Sigmoid colon (tissue), 7 donors: ENCODE measurements around the gene CARD11. TPM values are rescaled to one million over a fixed set of nuclear protein-coding genes. Genes with fewer than 3 reads are reported as not detected.

Experiments used
- DNase-seq: peaks from one replicate; pipeline ENCODE4 v3.0.0-alpha.2; 2019
- H3K27ac ChIP-seq, 4 donors: fragments of 200-600 bp; sonication (generic); one replicate each; pipeline ENCODE4 v1.5.1; 2016 to 2019; ENCODE audit warnings: mild to moderate bottlenecking in 1 of 4
- H3K27me3 ChIP-seq, 3 donors: fragments of 200-600 bp; sonication (generic); one replicate each; pipeline ENCODE4 v1.5.1; 2019; ENCODE audit warnings: mild to moderate bottlenecking in 1 of 3
- H3K36me3 ChIP-seq, 4 donors: fragments of 200-600 bp; sonication (generic); one replicate each; pipeline ENCODE4 v1.5.1; 2016 to 2019
- H3K4me1 ChIP-seq, 4 donors: fragments of 200-600 bp; sonication (generic); one replicate each; pipeline ENCODE4 v1.5.1; 2017 to 2019
- H3K4me3 ChIP-seq, 4 donors: fragments of 200-600 bp; sonication (generic); one replicate each; pipeline ENCODE4 v1.5.1; 2017 to 2019; ENCODE audit warnings: mild to moderate bottlenecking in 2 of 4, moderate library complexity in 1 of 4
- H3K9me3 ChIP-seq, 4 donors: fragments of 200-600 bp in 3 of 4; sonication (generic) in 3 of 4; one replicate each; pipeline versions ENCODE4 v1.5.1 to v1.6.1; 2013 to 2019
- EP300 ChIP-seq, 4 donors: sonication (generic); formaldehyde crosslinking; IDR thresholded peaks; one replicate each; pipeline ENCODE4 v1.6.1; 2017; ENCODE audit warnings: antibody characterized with exemption in 4 of 4
- POLR2A ChIP-seq, 2 donors: fragments of 450-650 bp; IDR thresholded peaks; one replicate each; pipeline ENCODE4 v1.6.1; 2016; ENCODE audit warnings: antibody characterized with exemption in 2 of 2, mild to moderate bottlenecking in 2 of 2, moderate library complexity in 2 of 2
- POLR2AphosphoS5 ChIP-seq, 4 donors: sonication (generic); formaldehyde crosslinking; IDR thresholded peaks; one replicate each; pipeline ENCODE4 v1.6.1; 2017; ENCODE audit warnings: antibody characterized with exemption in 4 of 4
- WGBS, 2 donors: extraction: QIAGEN DNeasy Blood & Tissue Kit; methylation state at CpG; one replicate each; pipeline ENCODE4 v1.1.7; 2013; 5-methylcytosine and 5-hydroxymethylcytosine counted together
- intact Hi-C: fragments of 100-400 bp; cut with DNase I; formaldehyde crosslinking; loops from one replicate; pipeline ENCODE4 v1.15.1; 2023
- polyA plus RNA-seq, 3 donors: library from polyadenylated mRNA; stranded (reverse); fragments of 200-250 nt; gene quantifications; one replicate each; pipeline ENCODE4 v1.2.3, GENCODE V29; 2013
- total RNA-seq, 4 donors: library from RNA; depleted of rRNA; stranded (reverse); fragments of >200 nt; gene quantifications; one replicate each; pipeline ENCODE4 v1.1.0, GENCODE V29; 2016
- TF ChIP-seq, protein P1 (sequence below), 4 experiments: fragments of 450-650 bp in 3 of 4; fragments of 200-600 bp in 1 of 4; IDR thresholded peaks; one replicate each; pipeline ENCODE4 v1.5.1; 2016 to 2019; ENCODE audit warnings: antibody characterized with exemption in 4 of 4, mild to moderate bottlenecking in 3 of 4, moderate library complexity in 2 of 4
- donor health status: healthy with polysubstance abuse.
- donor health status: Bipolar disorder and iron deficiency.
- donor health status: healthy.

CARD11 gene
- total and polyA plus RNA-seq, 7 donors = 0.14 to 22.4 (median 0.66) TPM; not detected in 1

GRCh38 chr7:3073763-3074458 lies 30.2 kb upstream of the CARD11 start:
- Histone ChIP-seq H3K4me1 (no peaks in the 10 kb centered on the region), H3K27me3 (no peaks in the 10 kb centered on the region), H3K4me3 (no peak overlapping the region), H3K9me3 (peaks cover 4 to 6% (median 4%) of the 10 kb centered on the region in 4 donors), H3K27ac (no peak overlapping the region), H3K36me3 (no peaks in the 10 kb centered on the region)
- TF ChIP-seq POLR2A (IDR thresholded peaks at IDR 0.05) (no peak), POLR2AphosphoS5 (IDR thresholded peaks at IDR 0.05) (no peak), EP300 (IDR thresholded peaks at IDR 0.05) (no peak)
- TF ChIP-seq, protein P1, sequence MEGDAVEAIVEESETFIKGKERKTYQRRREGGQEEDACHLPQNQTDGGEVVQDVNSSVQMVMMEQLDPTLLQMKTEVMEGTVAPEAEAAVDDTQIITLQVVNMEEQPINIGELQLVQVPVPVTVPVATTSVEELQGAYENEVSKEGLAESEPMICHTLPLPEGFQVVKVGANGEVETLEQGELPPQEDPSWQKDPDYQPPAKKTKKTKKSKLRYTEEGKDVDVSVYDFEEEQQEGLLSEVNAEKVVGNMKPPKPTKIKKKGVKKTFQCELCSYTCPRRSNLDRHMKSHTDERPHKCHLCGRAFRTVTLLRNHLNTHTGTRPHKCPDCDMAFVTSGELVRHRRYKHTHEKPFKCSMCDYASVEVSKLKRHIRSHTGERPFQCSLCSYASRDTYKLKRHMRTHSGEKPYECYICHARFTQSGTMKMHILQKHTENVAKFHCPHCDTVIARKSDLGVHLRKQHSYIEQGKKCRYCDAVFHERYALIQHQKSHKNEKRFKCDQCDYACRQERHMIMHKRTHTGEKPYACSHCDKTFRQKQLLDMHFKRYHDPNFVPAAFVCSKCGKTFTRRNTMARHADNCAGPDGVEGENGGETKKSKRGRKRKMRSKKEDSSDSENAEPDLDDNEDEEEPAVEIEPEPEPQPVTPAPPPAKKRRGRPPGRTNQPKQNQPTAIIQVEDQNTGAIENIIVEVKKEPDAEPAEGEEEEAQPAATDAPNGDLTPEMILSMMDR (IDR thresholded peaks at IDR 0.05) = no peak
- intact Hi-C loops = no loop called here
- no peak for DNase-seq
- WGBS, 2 donors = 68 to 77% methylated on average over 6 of the region's 6 CpGs

DNA sequence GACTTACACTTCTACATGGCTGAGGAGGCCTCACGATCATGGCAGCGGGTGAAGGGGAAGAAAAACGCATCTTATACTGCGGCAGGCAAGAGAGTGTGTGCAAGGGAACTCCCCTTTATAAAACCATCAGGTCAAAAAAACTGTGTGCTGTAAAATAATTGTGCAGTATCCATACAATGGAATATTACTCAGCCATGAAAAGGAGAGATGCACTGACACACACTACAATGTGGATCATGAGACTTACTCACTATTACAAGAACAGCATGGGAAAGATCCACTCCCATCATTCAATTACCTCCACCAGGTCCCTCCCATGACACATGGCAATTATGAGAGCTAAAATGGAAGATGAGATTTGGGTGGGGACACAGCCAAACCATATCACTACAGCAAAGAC lies 27.2 kb upstream of the CARD11 start:
- TF ChIP-seq POLR2A (IDR thresholded peaks at IDR 0.05) (no peak), POLR2AphosphoS5 (IDR thresholded peaks at IDR 0.05) (no peak), EP300 (IDR thresholded peaks at IDR 0.05) (no peak)
- TF ChIP-seq, protein P1 (IDR thresholded peaks at IDR 0.05) = no peak
- H3K4me3 ChIP-seq = no peak overlapping the region
- H3K36me3 ChIP-seq = no peaks in the 10 kb centered on the region
- peaks cover 1 to 2% (median 1%) of the 10 kb centered on the region in 4 donors for H3K9me3 ChIP-seq
- no peaks in the 10 kb centered on the region for H3K4me1 ChIP-seq
- 73 to 91% methylated on average over 4 of the region's 4 CpGs for WGBS, 2 donors
- no peaks in the 10 kb centered on the region for H3K27me3 ChIP-seq
- DNase-seq = no peak
- H3K27ac ChIP-seq = no peak overlapping the region
- intact Hi-C loops = no loop called here

DNA sequence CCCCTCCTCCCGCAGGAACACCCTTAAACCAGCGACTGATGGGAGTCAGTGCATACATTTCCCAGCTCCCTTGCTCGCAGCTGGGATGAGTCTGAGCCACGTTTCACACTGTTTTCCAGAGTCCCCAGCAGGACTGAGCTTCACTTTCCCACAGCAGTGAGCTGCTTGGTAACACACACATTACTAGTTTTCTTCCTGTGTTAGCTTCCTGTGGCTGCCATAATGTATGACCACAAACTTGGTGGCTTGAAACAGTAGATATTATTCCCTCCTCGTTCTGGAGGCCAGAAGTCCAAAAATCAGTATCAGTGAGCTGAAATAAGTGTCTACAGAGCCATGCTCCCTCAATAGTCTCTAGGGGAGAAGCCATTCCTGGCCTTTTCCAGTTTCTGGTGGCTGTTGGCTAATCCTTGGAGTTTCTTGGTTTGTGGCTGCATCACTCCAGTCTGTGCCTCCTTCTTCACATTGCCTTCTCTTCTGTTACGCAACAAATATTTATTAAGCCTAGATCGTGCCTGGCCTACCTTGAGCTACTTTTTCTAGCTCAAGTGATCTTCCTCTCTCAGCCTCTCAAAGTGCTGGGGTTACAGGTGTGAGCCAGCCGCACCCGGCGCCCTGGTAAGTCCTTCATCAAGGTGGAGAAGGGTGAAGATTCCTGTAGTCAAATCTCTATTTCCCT lies 26.2 kb upstream of the CARD11 start:
- no peak for TF ChIP-seq POLR2AphosphoS5 (IDR thresholded peaks at IDR 0.05)
- TF ChIP-seq EP300 (IDR thresholded peaks at IDR 0.05) = no peak
- no peak for TF ChIP-seq POLR2A (IDR thresholded peaks at IDR 0.05)
- TF ChIP-seq, protein P1 (IDR thresholded peaks at IDR 0.05) = no peak
- no peaks in the 10 kb centered on the region for H3K27me3 ChIP-seq
- H3K27ac ChIP-seq = no peak overlapping the region
- intact Hi-C loops = no loop called here
- H3K9me3 ChIP-seq = no peaks in the 10 kb centered on the region
- DNase-seq = no peak
- no peaks in the 10 kb centered on the region for H3K36me3 ChIP-seq
- WGBS, 2 donors = 80 to 81% methylated on average over 10 of the region's 10 CpGs
- H3K4me1 ChIP-seq = no peaks in the 10 kb centered on the region
- H3K4me3 ChIP-seq = no peak overlapping the region

DNA sequence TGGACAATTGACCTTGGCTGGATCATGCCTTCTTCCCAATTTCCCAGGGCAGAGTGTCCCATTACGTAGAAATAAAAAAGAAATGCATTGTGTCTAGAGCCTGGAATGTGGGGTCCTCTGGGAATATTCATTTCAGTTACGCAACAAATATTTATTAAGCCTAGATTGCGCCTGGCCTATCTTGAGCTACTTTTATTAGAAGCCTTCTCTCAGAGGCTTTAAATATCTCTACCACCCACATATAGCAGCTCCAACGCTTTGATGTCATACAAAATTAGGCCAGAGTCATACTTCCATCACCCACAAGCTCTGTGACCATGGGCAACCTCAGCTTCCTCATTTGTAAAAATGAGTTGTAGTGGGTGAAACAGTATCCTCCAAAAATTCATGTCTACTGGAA lies 24.9 kb upstream of the CARD11 start:
- H3K4me3 ChIP-seq = no peak overlapping the region
- H3K4me1 ChIP-seq = no peaks in the 10 kb centered on the region
- no peak overlapping the region for H3K27ac ChIP-seq
- H3K27me3 ChIP-seq = no peaks in the 10 kb centered on the region
- intact Hi-C loops = no loop called here
- H3K36me3 ChIP-seq = no peaks in the 10 kb centered on the region
- no peak for DNase-seq
- TF ChIP-seq, protein P1 (IDR thresholded peaks at IDR 0.05) = no peak
- TF ChIP-seq POLR2A (IDR thresholded peaks at IDR 0.05) (no peak), POLR2AphosphoS5 (IDR thresholded peaks at IDR 0.05) (no peak), EP300 (IDR thresholded peaks at IDR 0.05) (no peak)
- WGBS, 2 donors = 66 to 75% methylated on average over 4 of the region's 4 CpGs
- H3K9me3 ChIP-seq = no peaks in the 10 kb centered on the region
